Fibroblast of lung (primary cell): ENCODE measurements around the gene STMP1.

ENCODE experiments used
- EZH2 ChIP-seq: IDR thresholded peaks from 2 replicates; pipeline ENCODE4 v1.5.1; 2012; ENCODE audit warnings: low read length, control low read depth, mild to moderate bottlenecking; ENCODE audit errors: missing control alignments
- TF ChIP-seq, protein P1 (sequence below), 2 donors: IDR thresholded peaks in 1 of 2; conservative IDR thresholded peaks in 1 of 2; 1 replicate in 1 of 2; 2 replicates in 1 of 2; pipeline ENCODE4 v1.5.1; 2011 to 2012; ENCODE audit warnings: low read length in 2 of 2, control low read depth in 1 of 2, inconsistent platforms in 1 of 2, low read depth in 1 of 2, mild to moderate bottlenecking in 1 of 2

DNA sequence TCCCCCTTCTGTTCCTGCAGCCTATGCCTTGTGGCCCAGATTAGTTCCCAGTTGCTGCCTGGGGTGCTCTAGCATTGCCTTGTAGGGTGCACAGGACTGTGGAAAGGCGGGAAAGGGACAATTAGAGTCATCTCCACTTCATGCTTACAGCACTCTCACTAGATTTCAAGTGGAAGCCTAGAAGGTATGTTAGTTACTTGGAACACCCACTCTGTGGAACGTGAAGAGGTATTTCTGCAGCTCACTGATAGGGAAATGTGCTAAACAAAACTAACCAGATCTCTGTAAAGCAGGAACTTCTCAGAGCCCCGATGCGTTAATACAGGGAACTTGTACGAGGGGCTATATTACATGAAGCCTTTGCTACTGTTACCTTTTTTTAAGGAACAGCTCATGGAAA is 19.4 kb downstream of the STMP1 start:
- TF ChIP-seq, protein P1, sequence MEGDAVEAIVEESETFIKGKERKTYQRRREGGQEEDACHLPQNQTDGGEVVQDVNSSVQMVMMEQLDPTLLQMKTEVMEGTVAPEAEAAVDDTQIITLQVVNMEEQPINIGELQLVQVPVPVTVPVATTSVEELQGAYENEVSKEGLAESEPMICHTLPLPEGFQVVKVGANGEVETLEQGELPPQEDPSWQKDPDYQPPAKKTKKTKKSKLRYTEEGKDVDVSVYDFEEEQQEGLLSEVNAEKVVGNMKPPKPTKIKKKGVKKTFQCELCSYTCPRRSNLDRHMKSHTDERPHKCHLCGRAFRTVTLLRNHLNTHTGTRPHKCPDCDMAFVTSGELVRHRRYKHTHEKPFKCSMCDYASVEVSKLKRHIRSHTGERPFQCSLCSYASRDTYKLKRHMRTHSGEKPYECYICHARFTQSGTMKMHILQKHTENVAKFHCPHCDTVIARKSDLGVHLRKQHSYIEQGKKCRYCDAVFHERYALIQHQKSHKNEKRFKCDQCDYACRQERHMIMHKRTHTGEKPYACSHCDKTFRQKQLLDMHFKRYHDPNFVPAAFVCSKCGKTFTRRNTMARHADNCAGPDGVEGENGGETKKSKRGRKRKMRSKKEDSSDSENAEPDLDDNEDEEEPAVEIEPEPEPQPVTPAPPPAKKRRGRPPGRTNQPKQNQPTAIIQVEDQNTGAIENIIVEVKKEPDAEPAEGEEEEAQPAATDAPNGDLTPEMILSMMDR (conservative IDR thresholded peaks at IDR 0.05 in 1 of 2, IDR thresholded peaks at IDR 0.05 in 1 of 2; ENCODE audit: low read depth in 1 of 2, low read length in 2 of 2): no peak
- no peak for TF ChIP-seq EZH2
